Parathyroid adenoma (tissue), 2 donors: ENCODE measurements around the gene LGSN.
"Not testable (repeated sequence)": the region's sequence is repeated elsewhere in the genome, so short reads cannot be mapped to it uniquely, and the experiment has no call there.

Source experiments
- H2AFZ ChIP-seq: fragments of 300-600 bp; sonication (generic); one replicate; pipeline ENCODE4 v1.7.0; 2017; ENCODE audit warnings: antibody characterized with exemption, mild to moderate bottlenecking
- H3K27ac ChIP-seq: fragments of 300-600 bp; sonication (generic); one replicate; pipeline ENCODE4 v1.7.0; 2017
- H3K27me3 ChIP-seq: fragments of 300-600 bp; sonication (generic); one replicate; pipeline ENCODE4 v1.7.0; 2017; ENCODE audit warnings: low read length; ENCODE audit not compliant: control insufficient read depth, insufficient read depth
- H3K36me3 ChIP-seq: fragments of 300-600 bp; sonication (generic); one replicate; pipeline ENCODE4 v1.7.0; 2017; ENCODE audit warnings: low read length; ENCODE audit not compliant: control insufficient read depth, insufficient read depth
- H3K4me1 ChIP-seq: fragments of 300-600 bp; sonication (generic); one replicate; pipeline ENCODE4 v1.7.0; 2017; ENCODE audit warnings: control low read depth
- H3K4me2 ChIP-seq: fragments of 300-600 bp; sonication (generic); one replicate; pipeline ENCODE4 v1.7.0; 2017; ENCODE audit warnings: low read length
- H3K4me3 ChIP-seq: fragments of 300-600 bp; sonication (generic); one replicate; pipeline ENCODE4 v1.7.0; 2017; ENCODE audit warnings: low read depth, low read length
- H3K79me2 ChIP-seq: fragments of 300-600 bp; sonication (generic); one replicate; pipeline ENCODE4 v1.7.0; 2017; ENCODE audit warnings: control low read depth
- H3K9ac ChIP-seq: fragments of 300-600 bp; sonication (generic); one replicate; pipeline ENCODE4 v1.7.0; 2017; ENCODE audit warnings: mild to moderate bottlenecking
- H3K9me3 ChIP-seq: fragments of 300-600 bp; sonication (generic); one replicate; pipeline ENCODE4 v1.7.0; 2017; ENCODE audit warnings: low read length; ENCODE audit not compliant: control insufficient read depth
- TF ChIP-seq, protein P1 (sequence below): fragments of 300-600 bp; sonication (generic); IDR thresholded peaks from one replicate; pipeline ENCODE4 v1.7.0; 2017; ENCODE audit warnings: antibody characterized with exemption, mild to moderate bottlenecking
- donor health status: primary hyperparathyroidism.

LGSN gene, protein sequence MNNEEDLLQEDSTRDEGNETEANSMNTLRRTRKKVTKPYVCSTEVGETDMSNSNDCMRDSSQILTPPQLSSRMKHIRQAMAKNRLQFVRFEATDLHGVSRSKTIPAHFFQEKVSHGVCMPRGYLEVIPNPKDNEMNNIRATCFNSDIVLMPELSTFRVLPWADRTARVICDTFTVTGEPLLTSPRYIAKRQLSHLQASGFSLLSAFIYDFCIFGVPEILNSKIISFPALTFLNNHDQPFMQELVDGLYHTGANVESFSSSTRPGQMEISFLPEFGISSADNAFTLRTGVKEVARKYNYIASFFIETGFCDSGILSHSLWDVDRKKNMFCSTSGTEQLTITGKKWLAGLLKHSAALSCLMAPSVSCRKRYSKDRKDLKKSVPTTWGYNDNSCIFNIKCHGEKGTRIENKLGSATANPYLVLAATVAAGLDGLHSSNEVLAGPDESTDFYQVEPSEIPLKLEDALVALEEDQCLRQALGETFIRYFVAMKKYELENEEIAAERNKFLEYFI

DNA sequence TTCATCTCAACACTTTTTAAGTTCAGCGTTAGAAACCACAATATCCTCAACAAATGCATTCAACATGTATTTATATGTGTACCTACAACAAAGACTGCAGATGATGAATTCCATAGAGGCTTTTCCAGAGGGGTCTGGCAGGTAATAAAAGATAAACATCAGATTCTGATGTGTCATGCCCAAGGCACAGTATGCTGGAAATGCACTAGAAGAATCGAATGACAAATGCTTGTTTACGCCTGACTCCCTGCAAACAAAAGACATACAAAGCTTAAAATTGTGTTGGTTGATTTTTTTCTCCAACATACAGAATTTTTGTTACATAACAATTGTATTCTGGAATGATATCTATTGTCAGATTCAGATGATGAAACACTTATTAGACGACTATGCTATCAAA, at the start of gene LGSN:
LGSN (minus strand) TSS at position 45 of the 400 bp plus-strand sequence; CDS start at position 5, 40 bp downstream.
- no peak within 1 kb of the TSS for H3K4me2 ChIP-seq
- H3K4me3 ChIP-seq, result no peak within 1 kb of the TSS
- no peaks in the 10 kb centered on the region for H3K9me3 ChIP-seq
- H2AFZ ChIP-seq, result no peak within 1 kb of the TSS
- no peaks in the 10 kb centered on the region for H3K36me3 ChIP-seq
- H3K27ac ChIP-seq, result no peak within 1 kb of the TSS
- no peaks in the 10 kb centered on the region for H3K27me3 ChIP-seq
- TF ChIP-seq, protein P1, sequence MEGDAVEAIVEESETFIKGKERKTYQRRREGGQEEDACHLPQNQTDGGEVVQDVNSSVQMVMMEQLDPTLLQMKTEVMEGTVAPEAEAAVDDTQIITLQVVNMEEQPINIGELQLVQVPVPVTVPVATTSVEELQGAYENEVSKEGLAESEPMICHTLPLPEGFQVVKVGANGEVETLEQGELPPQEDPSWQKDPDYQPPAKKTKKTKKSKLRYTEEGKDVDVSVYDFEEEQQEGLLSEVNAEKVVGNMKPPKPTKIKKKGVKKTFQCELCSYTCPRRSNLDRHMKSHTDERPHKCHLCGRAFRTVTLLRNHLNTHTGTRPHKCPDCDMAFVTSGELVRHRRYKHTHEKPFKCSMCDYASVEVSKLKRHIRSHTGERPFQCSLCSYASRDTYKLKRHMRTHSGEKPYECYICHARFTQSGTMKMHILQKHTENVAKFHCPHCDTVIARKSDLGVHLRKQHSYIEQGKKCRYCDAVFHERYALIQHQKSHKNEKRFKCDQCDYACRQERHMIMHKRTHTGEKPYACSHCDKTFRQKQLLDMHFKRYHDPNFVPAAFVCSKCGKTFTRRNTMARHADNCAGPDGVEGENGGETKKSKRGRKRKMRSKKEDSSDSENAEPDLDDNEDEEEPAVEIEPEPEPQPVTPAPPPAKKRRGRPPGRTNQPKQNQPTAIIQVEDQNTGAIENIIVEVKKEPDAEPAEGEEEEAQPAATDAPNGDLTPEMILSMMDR, result no peak
- H3K9ac ChIP-seq, result no peak within 1 kb of the TSS
- no peaks in the 10 kb centered on the region for H3K79me2 ChIP-seq
- H3K4me1 ChIP-seq, result no peaks in the 10 kb centered on the region

DNA sequence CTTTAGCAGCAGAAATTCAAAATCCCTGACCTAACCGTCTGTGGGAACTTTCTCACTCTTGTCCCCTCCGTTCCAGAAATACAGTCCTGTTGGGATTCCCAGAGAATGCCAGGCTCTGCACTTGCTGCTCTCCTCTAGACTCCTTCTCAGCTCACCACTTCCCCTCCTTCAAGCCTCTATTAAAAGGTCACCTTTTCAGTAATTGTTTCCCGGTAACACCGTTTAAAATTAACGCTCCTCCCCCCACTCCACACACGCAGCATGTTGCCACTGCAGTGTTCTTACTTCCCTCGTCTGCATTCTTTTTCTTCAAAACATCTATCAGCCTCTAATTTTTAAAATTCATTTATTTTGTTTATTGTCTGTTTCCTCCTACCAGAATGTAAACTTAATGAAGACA, 48.6 kb upstream of the LGSN start:
- TF ChIP-seq, protein P1, result no peak

DNA sequence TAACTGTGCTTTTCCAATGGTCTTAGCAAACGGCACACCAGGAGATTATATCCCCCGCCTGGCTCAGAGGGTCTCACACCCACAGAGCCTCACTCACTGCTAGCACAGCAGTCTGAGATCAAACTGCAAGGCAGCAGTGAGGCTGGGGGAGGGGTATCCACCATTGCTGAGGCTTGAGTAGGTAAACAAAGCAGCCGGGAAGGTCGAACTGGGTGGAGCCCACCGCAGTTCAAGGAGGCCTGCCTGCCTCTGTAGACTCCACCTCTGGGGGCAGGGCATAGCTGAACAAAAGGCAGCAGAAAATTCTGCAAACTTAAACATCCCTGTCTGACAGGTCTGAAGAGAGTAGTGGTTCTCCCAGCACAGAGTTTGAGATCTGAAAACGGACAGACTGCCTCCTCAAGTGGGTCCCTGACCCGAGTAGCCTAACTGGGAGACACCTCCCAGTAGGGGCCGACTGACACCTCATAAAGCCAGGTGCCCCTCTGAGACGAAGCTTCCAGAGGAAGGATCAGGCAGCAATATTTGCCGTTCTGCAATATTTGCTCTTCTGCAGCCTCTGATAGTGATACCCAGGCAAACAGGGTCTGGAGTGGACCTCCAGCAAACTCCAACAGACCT, 42.8 kb upstream of the LGSN start:
- H3K27ac ChIP-seq, result not testable (repeated sequence)

More for the DNA sequence above, 48.6 kb upstream of the LGSN start:
- no peak overlapping the region for H3K4me3 ChIP-seq
- H3K9ac ChIP-seq, result no peak overlapping the region
- no peak overlapping the region for H3K4me2 ChIP-seq
- H3K79me2 ChIP-seq, result no peaks in the 10 kb centered on the region
- H2AFZ ChIP-seq, result no peak overlapping the region
- no peaks in the 10 kb centered on the region for H3K36me3 ChIP-seq
- H3K27ac ChIP-seq, result no peak overlapping the region
- H3K27me3 ChIP-seq, result no peaks in the 10 kb centered on the region
- no peaks in the 10 kb centered on the region for H3K9me3 ChIP-seq
- no peaks in the 10 kb centered on the region for H3K4me1 ChIP-seq

DNA sequence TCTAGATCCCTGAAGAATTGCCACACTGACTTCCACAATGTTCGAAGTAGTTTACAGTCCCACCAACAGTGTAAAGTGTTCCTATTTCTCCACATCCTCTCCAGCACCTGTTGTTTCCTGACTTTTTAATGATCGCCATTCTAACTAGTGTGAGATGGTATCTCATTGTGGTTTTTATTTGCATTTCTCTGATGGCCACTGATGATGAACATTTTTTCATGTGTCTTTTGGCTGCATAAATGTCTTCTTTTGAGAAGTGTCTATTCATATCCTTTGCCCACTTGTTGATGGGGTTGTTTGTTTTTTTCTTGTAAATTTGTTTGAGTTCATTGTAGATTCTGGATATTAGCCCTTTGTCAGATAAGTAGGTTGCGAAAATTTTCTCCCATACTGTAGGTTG, 37.6 kb upstream of the LGSN start:
- not testable (repeated sequence) for H3K79me2 ChIP-seq, H3K4me2 ChIP-seq, H3K27ac ChIP-seq, H3K27me3 ChIP-seq, H3K4me1 ChIP-seq, H3K9me3 ChIP-seq, H3K36me3 ChIP-seq, H2AFZ ChIP-seq, H3K9ac ChIP-seq, H3K4me3 ChIP-seq

More for the DNA sequence above, 42.8 kb upstream of the LGSN start:
- H3K9me3 ChIP-seq, H3K27me3 ChIP-seq, H3K4me1 ChIP-seq, H3K9ac ChIP-seq, H3K4me2 ChIP-seq, H3K79me2 ChIP-seq, H3K4me3 ChIP-seq, H3K36me3 ChIP-seq, H2AFZ ChIP-seq: not testable (repeated sequence)

DNA sequence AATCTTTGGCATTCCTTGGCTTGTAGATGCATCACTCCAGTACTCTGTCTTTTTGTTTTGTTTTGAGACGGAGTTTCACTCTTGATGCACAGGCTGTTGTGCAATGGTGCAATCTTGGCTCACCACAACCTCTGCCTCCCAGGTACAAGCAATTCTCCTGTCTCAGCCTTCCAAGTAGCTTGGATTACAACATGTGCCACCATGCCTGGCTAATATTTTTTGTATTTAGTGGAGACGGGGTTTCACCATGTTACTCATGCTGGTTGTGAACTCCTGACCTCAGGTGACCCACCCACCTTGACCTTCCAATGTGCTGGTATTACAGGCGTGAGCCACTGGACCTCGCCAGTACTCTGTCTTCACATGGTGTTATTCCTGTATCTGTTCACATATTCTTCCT, 35.8 kb upstream of the LGSN start:
- Histone ChIP-seq H3K79me2 (no peaks in the 10 kb centered on the region), H3K4me3 (no peak overlapping the region), H3K36me3 (no peaks in the 10 kb centered on the region), H3K4me1 (no peaks in the 10 kb centered on the region), H3K9me3 (no peaks in the 10 kb centered on the region), H3K27me3 (no peaks in the 10 kb centered on the region), H3K9ac (no peak overlapping the region), H3K4me2 (no peak overlapping the region), H2AFZ (no peak overlapping the region), H3K27ac (no peak overlapping the region)
- TF ChIP-seq, protein P1, result no peak
